Heart left ventricle (tissue), 13 donors: ENCODE data around the gene BLID.

Source experiments
- CTCF ChIP-seq, 12 donors: fragments of 200-600 bp; sonication (generic) in 4 of 12; IDR thresholded peaks; one replicate each; pipeline versions ENCODE4 v1.5.0 to v1.8.0; 2018 to 2022; ENCODE audit warnings: antibody characterized with exemption in 12 of 12, mild to moderate bottlenecking in 5 of 12
- POLR2A ChIP-seq, 2 donors: fragments of 450-650 bp; IDR thresholded peaks; one replicate each; pipeline ENCODE4 v1.6.1; 2017; ENCODE audit warnings: antibody characterized with exemption in 2 of 2, mild to moderate bottlenecking in 2 of 2, moderate library complexity in 2 of 2
- donor health status: ischemic (EF 13 %, LVEDD 7.1; RV severe dilation, severe dysfunction).
- donor health status: DM: no; HTN: yes; CAD: no.
- donor health status: DM: no; HTN: no; CAD: no.
- donor health status: ischemic (EF 25% LVEDD 6.9; RV normal size, moderate dysfunction).
- donor health status: ischemic (EF 25% LVEDD 5.7; RV mildly dilated, moderate dysfunction).
- donor health status: ischemic (EF 35%, LVEDD 5.7; RV mildly dilated, moderate dysfunction).
- donor health status: nonischemic (EF 11% LVEDD 7.7; RV severe dilation, severe dysfunction).
- donor health status: DM: yes; HTN: yes; CAD: no.
- donor health status: PGD.
- donor health status: ischemic (EF 29% LVEDD 5.4; RV normal size, mild dysfunction).
- donor health status: nonischemic (EF 23%, LVEDD 6.1; RV moderate dilation, normal function).

DNA sequence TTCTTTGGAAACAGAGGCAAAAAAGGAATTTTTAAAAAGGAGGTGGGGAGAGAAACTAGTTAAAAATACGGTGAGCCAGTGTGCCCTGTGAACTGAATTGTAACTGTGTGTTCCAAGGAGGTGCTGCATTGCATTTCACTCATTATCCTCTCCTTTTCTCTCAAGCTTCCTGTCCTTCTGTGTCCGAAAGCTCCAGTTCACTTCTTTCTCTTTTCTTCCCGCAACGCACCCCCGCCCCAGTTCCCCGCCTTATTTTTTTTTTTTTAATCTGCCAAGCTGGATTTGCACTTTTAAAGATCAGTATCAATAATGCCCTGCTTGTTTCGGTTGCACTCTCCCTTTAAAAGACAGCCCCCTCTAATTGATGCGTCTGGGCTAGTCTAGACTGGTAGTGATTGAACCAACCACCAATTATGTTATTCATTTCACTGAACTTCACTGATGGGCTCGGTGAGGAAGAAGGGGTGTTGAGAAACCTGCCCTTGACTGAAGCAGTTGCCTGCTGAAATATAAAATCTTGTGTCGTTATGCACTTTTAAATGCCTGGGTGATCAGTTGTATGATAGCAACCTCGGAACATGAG, 18.5 kb downstream of the BLID start:
- no peak for TF ChIP-seq CTCF (IDR thresholded peaks at IDR 0.05)
- no peak for TF ChIP-seq POLR2A (IDR thresholded peaks at IDR 0.05)
